Measurements from ENCODE around the gene VGLL4. TPM values are rescaled to one million over a fixed set of nuclear protein-coding genes. Genes with fewer than 3 reads are reported as not detected.
"Not testable (repeated sequence)": the region's sequence is repeated elsewhere in the genome, so short reads cannot be mapped to it uniquely, and the experiment has no call there.

The VGLL4 gene
- total and polyA plus RNA-seq, 5 donors, result 40.9 to 66.9 (median 53.2) TPM

GRCh38 chr3:11583638-11584046 lies 60.1 kb downstream of the VGLL4 start:
- H3K27ac ChIP-seq (ENCODE audit: low read length), result peak overlapping the region; percentile 14
- WGBS, result 35% methylated on average over 10 of the region's 10 CpGs
- H3K9me3 ChIP-seq (ENCODE audit: control insufficient read depth, low read length), result no peaks in the 10 kb centered on the region
- DNase-seq, result no peak
- intact Hi-C loops (cut with DNase I), result loop anchor here in 1 of 4 donors (10.0 kb wide), 1 partner anchor 51 kb away; no protein-coding TSS in a partner anchor
- ATAC-seq, result peak in 1 of 2 donors; percentile 15
- H3K4me3 ChIP-seq (ENCODE audit: low read length), result no peak overlapping the region
- H3K4me1 ChIP-seq (ENCODE audit: control insufficient read depth, insufficient read depth, low read length), result peaks cover 26% of the 10 kb centered on the region
- H3K27me3 ChIP-seq (ENCODE audit: control insufficient read depth, insufficient read depth), result no peaks in the 10 kb centered on the region

- intact Hi-C loops (cut with DNase I), result loop anchor here in 1 of 4 donors (10.0 kb wide), 1 partner anchor 52 kb away; no protein-coding TSS in a partner anchor
- Histone ChIP-seq H3K9me3 (ENCODE audit: control insufficient read depth, low read length) (no peaks in the 10 kb centered on the region), H3K27me3 (ENCODE audit: control insufficient read depth, insufficient read depth) (no peaks in the 10 kb centered on the region), H3K27ac (ENCODE audit: low read length) (no peak overlapping the region), H3K4me1 (ENCODE audit: control insufficient read depth, insufficient read depth, low read length) (peaks cover 21% of the 10 kb centered on the region), H3K4me3 (ENCODE audit: low read length) (no peak overlapping the region)
- ATAC-seq (no peak), DNase-seq (no peak)
These were observed 60.5 kb downstream of the VGLL4 start for GRCh38 chr3:11583235-11583634.

- Histone ChIP-seq H3K4me1 (ENCODE audit: control insufficient read depth, insufficient read depth, low read length) (peaks cover 18% of the 10 kb centered on the region), H3K27me3 (ENCODE audit: control insufficient read depth, insufficient read depth) (no peaks in the 10 kb centered on the region), H3K27ac (ENCODE audit: low read length) (peak overlapping the region; percentile 74), H3K9me3 (ENCODE audit: control insufficient read depth, low read length) (no peaks in the 10 kb centered on the region), H3K4me3 (ENCODE audit: low read length) (peak overlapping the region; percentile 36)
- DNase-seq (peak; percentile 77 to 89 (median 84)), ATAC-seq (peak; percentile 78 to 87)
- intact Hi-C loops (cut with DNase I), result loop anchor here in 1 of 4 donors (10.0 kb wide), 1 partner anchor 52 kb away; no protein-coding TSS in a partner anchor
- 5% methylated on average over 13 of the region's 13 CpGs for WGBS
These were observed 61.3 kb downstream of the VGLL4 start for GRCh38 chr3:11582191-11582968.

GRCh38 chr3:11581237-11582190 lies 62.2 kb downstream of the VGLL4 start:
- H3K27ac ChIP-seq (ENCODE audit: low read length), result peak overlapping the region; percentile 74
- H3K4me3 ChIP-seq (ENCODE audit: low read length), result peak overlapping the region; percentile 36
- no peaks in the 10 kb centered on the region for H3K27me3 ChIP-seq (ENCODE audit: control insufficient read depth, insufficient read depth)
- DNase-seq (no peak), ATAC-seq (peak; percentile 22 to 44)
- intact Hi-C loops (cut with DNase I), result loop anchor here in 1 of 4 donors (10.0 kb wide), 1 partner anchor 53 kb away; no protein-coding TSS in a partner anchor
- H3K9me3 ChIP-seq (ENCODE audit: control insufficient read depth, low read length), result no peaks in the 10 kb centered on the region
- WGBS, result 33% methylated on average over 16 of the region's 16 CpGs
- H3K4me1 ChIP-seq (ENCODE audit: control insufficient read depth, insufficient read depth, low read length), result peaks cover 21% of the 10 kb centered on the region

GRCh38 chr3:11580645-11581044 lies 63.1 kb downstream of the VGLL4 start:
- Histone ChIP-seq H3K4me1 (ENCODE audit: control insufficient read depth, insufficient read depth, low read length) (peaks cover 23% of the 10 kb centered on the region), H3K4me3 (ENCODE audit: low read length) (no peak overlapping the region), H3K9me3 (ENCODE audit: control insufficient read depth, low read length) (no peaks in the 10 kb centered on the region), H3K27ac (ENCODE audit: low read length) (no peak overlapping the region), H3K27me3 (ENCODE audit: control insufficient read depth, insufficient read depth) (no peaks in the 10 kb centered on the region)
- ATAC-seq (no peak), DNase-seq (no peak)
- intact Hi-C loops (cut with DNase I), result loop anchor here in 1 of 4 donors (10.0 kb wide), 1 partner anchor 54 kb away; no protein-coding TSS in a partner anchor
- 79% methylated on average over 2 of the region's 2 CpGs for WGBS

GRCh38 chr3:11578169-11578568 lies 65.5 kb downstream of the VGLL4 start:
- no peak overlapping the region for H3K4me3 ChIP-seq (ENCODE audit: low read length)
- peaks cover 19% of the 10 kb centered on the region for H3K4me1 ChIP-seq (ENCODE audit: control insufficient read depth, insufficient read depth, low read length)
- H3K27ac ChIP-seq (ENCODE audit: low read length), result no peak overlapping the region
- WGBS, result 68% methylated on average over 8 of the region's 8 CpGs
- H3K9me3 ChIP-seq (ENCODE audit: control insufficient read depth, low read length), result no peaks in the 10 kb centered on the region
- intact Hi-C loops (cut with DNase I), result loop anchor here in 1 of 4 donors (10.0 kb wide), 1 partner anchor 67 kb away; the partner anchor contains the start of gene VGLL4
- no peak for ATAC-seq
- H3K27me3 ChIP-seq (ENCODE audit: control insufficient read depth, insufficient read depth), result no peaks in the 10 kb centered on the region
- DNase-seq, result no peak

GRCh38 chr3:11576453-11576852 lies 67.3 kb downstream of the VGLL4 start:
- H3K27ac ChIP-seq (ENCODE audit: low read length), result peak overlapping the region; percentile 3
- no peak for DNase-seq
- no peak overlapping the region for H3K4me3 ChIP-seq (ENCODE audit: low read length)
- no peaks in the 10 kb centered on the region for H3K9me3 ChIP-seq (ENCODE audit: control insufficient read depth, low read length)
- WGBS, result 48% methylated on average over 9 of the region's 9 CpGs
- intact Hi-C loops (cut with DNase I), result loop anchor here in 1 of 4 donors (10.0 kb wide), 1 partner anchor 68 kb away; the partner anchor contains the start of gene VGLL4
- peak; percentile 55 to 62 for ATAC-seq
- H3K4me1 ChIP-seq (ENCODE audit: control insufficient read depth, insufficient read depth, low read length), result peaks cover 13% of the 10 kb centered on the region
- H3K27me3 ChIP-seq (ENCODE audit: control insufficient read depth, insufficient read depth), result no peaks in the 10 kb centered on the region

- intact Hi-C loops (cut with DNase I), result loop anchor here in 1 of 4 donors (10.0 kb wide), 1 partner anchor 69 kb away; the partner anchor contains the start of gene VGLL4
- ATAC-seq (no peak), DNase-seq (no peak)
- Histone ChIP-seq H3K4me1 (ENCODE audit: control insufficient read depth, insufficient read depth, low read length) (peaks cover 15% of the 10 kb centered on the region), H3K9me3 (ENCODE audit: control insufficient read depth, low read length) (no peaks in the 10 kb centered on the region), H3K27me3 (ENCODE audit: control insufficient read depth, insufficient read depth) (no peaks in the 10 kb centered on the region), H3K4me3 (ENCODE audit: low read length) (no peak overlapping the region), H3K27ac (ENCODE audit: low read length) (no peak overlapping the region)
- 73% methylated on average over 10 of the region's 10 CpGs for WGBS
These were observed 68.0 kb downstream of the VGLL4 start for GRCh38 chr3:11575677-11576076.

GRCh38 chr3:11574981-11575669 lies 68.6 kb downstream of the VGLL4 start:
- H3K9me3 ChIP-seq (ENCODE audit: control insufficient read depth, low read length), result no peaks in the 10 kb centered on the region
- intact Hi-C loops (cut with DNase I), result loop anchor here in 1 of 4 donors (10.0 kb wide), 1 partner anchor 70 kb away; the partner anchor contains the start of gene VGLL4
- H3K4me3 ChIP-seq (ENCODE audit: low read length), result no peak overlapping the region
- DNase-seq, result no peak
- ATAC-seq, result no peak
- H3K4me1 ChIP-seq (ENCODE audit: control insufficient read depth, insufficient read depth, low read length), result peaks cover 19% of the 10 kb centered on the region
- 83% methylated on average over 20 of the region's 20 CpGs for WGBS
- H3K27ac ChIP-seq (ENCODE audit: low read length), result no peak overlapping the region
- no peaks in the 10 kb centered on the region for H3K27me3 ChIP-seq (ENCODE audit: control insufficient read depth, insufficient read depth)

GRCh38 chr3:11572660-11573059 lies 71.1 kb downstream of the VGLL4 start:
- intact Hi-C loops (cut with DNase I), result loop anchor here in 1 of 4 donors (10.0 kb wide), 1 partner anchor 72 kb away; the partner anchor contains the start of gene VGLL4
- peaks cover 34% of the 10 kb centered on the region for H3K4me1 ChIP-seq (ENCODE audit: control insufficient read depth, insufficient read depth, low read length)
- not testable (repeated sequence) for H3K27me3 ChIP-seq (ENCODE audit: control insufficient read depth, insufficient read depth); H3K9me3 ChIP-seq (ENCODE audit: control insufficient read depth, low read length); ATAC-seq; H3K4me3 ChIP-seq (ENCODE audit: low read length); H3K27ac ChIP-seq (ENCODE audit: low read length); DNase-seq
- 96% methylated on average over 11 of the region's 11 CpGs for WGBS
